Fibroblast of lung (primary cell): ENCODE data around the gene LIF. TPM values are rescaled to one million over a fixed set of nuclear protein-coding genes. Genes with fewer than 3 reads are reported as not detected.

Experiments
- DNase-seq, 2 donors: peaks; one replicate each; pipeline versions ENCODE4 v3.0.0 to v3.0.0-alpha.2; 2010; ENCODE audit warnings: low read depth in 2 of 2
- H2AFZ ChIP-seq: 2 replicates; pipeline ENCODE4 v1.5.1; 2012; ENCODE audit warnings: low read length, control low read depth, inconsistent platforms
- H3K27ac ChIP-seq: 2 replicates; pipeline ENCODE4 v1.5.1; 2011; ENCODE audit warnings: low read length, control low read depth; ENCODE audit not compliant: insufficient read depth
- H3K27me3 ChIP-seq: 2 replicates; pipeline ENCODE4 v1.5.1; 2011; ENCODE audit warnings: mild to moderate bottlenecking, low read length; ENCODE audit not compliant: control insufficient read depth, insufficient read depth
- H3K36me3 ChIP-seq: 2 replicates; pipeline ENCODE4 v1.5.1; 2011; ENCODE audit warnings: low read length; ENCODE audit not compliant: control insufficient read depth, insufficient read depth
- H3K4me1 ChIP-seq: 2 replicates; pipeline ENCODE4 v1.5.1; 2011; ENCODE audit warnings: low read length; ENCODE audit not compliant: control insufficient read depth, insufficient read depth; ENCODE audit errors: extremely low read depth
- H3K4me2 ChIP-seq: 2 replicates; pipeline ENCODE4 v1.5.1; 2011; ENCODE audit warnings: low read length, control low read depth; ENCODE audit not compliant: insufficient read depth; ENCODE audit errors: extremely low read depth
- H3K4me3 ChIP-seq, 4 experiments: fragments of 200-600 bp in 1 of 4; sonication (generic) in 1 of 4; replicated peaks in 1 of 4; 2 replicates each; pipeline ENCODE4 v1.5.1; 2011 to 2016; ENCODE audit warnings: low read length in 4 of 4, low read depth in 3 of 4, mild to moderate bottlenecking in 3 of 4, control low read depth in 2 of 4, inconsistent platforms in 1 of 4, mixed read lengths in 1 of 4; ENCODE audit not compliant: insufficient read depth in 1 of 4; ENCODE audit errors: control extremely low read depth in 1 of 4
- H3K79me2 ChIP-seq: 2 replicates; pipeline ENCODE4 v1.5.1; 2012; ENCODE audit warnings: mild to moderate bottlenecking, low read length, inconsistent platforms; ENCODE audit not compliant: control insufficient read depth, insufficient read depth
- H3K9ac ChIP-seq: 2 replicates; pipeline ENCODE4 v1.5.1; 2011; ENCODE audit warnings: mild to moderate bottlenecking, low read length, control low read depth; ENCODE audit not compliant: insufficient read depth
- H3K9me3 ChIP-seq: 2 replicates; pipeline ENCODE4 v1.5.1; 2012; ENCODE audit warnings: low read depth, low read length; ENCODE audit not compliant: control insufficient read depth, insufficient read depth
- H4K20me1 ChIP-seq: 2 replicates; pipeline ENCODE4 v1.5.1; 2011; ENCODE audit warnings: low read length; ENCODE audit not compliant: control insufficient read depth, insufficient read depth; ENCODE audit errors: extremely low read depth
- EZH2 ChIP-seq: IDR thresholded peaks from 2 replicates; pipeline ENCODE4 v1.5.1; 2012; ENCODE audit warnings: low read length, control low read depth, mild to moderate bottlenecking; ENCODE audit errors: missing control alignments
- polyA plus RNA-seq, 2 donors: library from polyadenylated mRNA; depleted of rRNA in 1 of 2; stranded (reverse) in 1 of 2; unstranded in 1 of 2; fragments of >200 nt; gene quantifications; 2 replicates each; pipeline ENCODE4 v1.2.1, GENCODE V29; 2011 to 2012; ENCODE audit warnings: missing spikeins in 1 of 2
- total RNA-seq: library from RNA; depleted of rRNA; stranded (reverse); fragments of >200 nt; gene quantifications from 2 replicates; pipeline ENCODE4 v1.2.1, GENCODE V29; 2014
- TF ChIP-seq, protein P1 (sequence below), 2 donors: IDR thresholded peaks in 1 of 2; conservative IDR thresholded peaks in 1 of 2; 1 replicate in 1 of 2; 2 replicates in 1 of 2; pipeline ENCODE4 v1.5.1; 2011 to 2012; ENCODE audit warnings: low read length in 2 of 2, control low read depth in 1 of 2, inconsistent platforms in 1 of 2, low read depth in 1 of 2, mild to moderate bottlenecking in 1 of 2

The LIF gene
- total and polyA plus RNA-seq, 2 donors (not counting 1 experiment from before 2014, with no cell fraction given), result 4.5 to 11.2 TPM

DNA sequence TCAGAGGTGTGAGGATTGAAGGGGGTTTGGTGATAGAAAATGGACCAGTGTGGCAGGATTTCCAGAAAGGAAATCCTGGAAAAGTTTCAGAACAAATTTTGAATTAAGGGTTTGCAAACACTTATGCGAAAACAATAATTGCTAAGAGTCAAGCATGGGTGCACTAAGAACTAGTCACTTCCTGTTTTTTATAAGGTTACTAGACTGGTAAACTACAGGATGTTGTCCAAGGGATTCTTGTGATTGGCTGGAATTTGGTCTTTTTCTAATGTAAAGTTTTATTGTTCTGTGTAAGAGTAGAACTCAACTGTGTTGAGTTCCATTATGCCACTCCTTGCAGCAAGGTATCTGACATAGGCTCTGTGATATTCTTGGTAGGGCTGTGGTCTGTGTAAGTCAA lies 54.1 kb downstream of the LIF start:
- Histone ChIP-seq H3K4me2 (no peak overlapping the region), H3K27ac (no peak overlapping the region), H4K20me1 (no peaks in the 10 kb centered on the region), H3K4me3 (no peak overlapping the region), H3K9ac (no peak overlapping the region), H3K4me1 (peaks cover 19% of the 10 kb centered on the region), H2AFZ (no peak overlapping the region), H3K36me3 (no peaks in the 10 kb centered on the region), H3K79me2 (no peaks in the 10 kb centered on the region), H3K27me3 (no peaks in the 10 kb centered on the region), H3K9me3 (no peaks in the 10 kb centered on the region)
- TF ChIP-seq EZH2, result no peak
- TF ChIP-seq, protein P1, sequence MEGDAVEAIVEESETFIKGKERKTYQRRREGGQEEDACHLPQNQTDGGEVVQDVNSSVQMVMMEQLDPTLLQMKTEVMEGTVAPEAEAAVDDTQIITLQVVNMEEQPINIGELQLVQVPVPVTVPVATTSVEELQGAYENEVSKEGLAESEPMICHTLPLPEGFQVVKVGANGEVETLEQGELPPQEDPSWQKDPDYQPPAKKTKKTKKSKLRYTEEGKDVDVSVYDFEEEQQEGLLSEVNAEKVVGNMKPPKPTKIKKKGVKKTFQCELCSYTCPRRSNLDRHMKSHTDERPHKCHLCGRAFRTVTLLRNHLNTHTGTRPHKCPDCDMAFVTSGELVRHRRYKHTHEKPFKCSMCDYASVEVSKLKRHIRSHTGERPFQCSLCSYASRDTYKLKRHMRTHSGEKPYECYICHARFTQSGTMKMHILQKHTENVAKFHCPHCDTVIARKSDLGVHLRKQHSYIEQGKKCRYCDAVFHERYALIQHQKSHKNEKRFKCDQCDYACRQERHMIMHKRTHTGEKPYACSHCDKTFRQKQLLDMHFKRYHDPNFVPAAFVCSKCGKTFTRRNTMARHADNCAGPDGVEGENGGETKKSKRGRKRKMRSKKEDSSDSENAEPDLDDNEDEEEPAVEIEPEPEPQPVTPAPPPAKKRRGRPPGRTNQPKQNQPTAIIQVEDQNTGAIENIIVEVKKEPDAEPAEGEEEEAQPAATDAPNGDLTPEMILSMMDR (conservative IDR thresholded peaks at IDR 0.05 in 1 of 2, IDR thresholded peaks at IDR 0.05 in 1 of 2; ENCODE audit: low read depth in 1 of 2, low read length in 2 of 2), result no peak
- no peak for DNase-seq

- TF ChIP-seq EZH2, result no peak
- TF ChIP-seq, protein P1 (conservative IDR thresholded peaks at IDR 0.05 in 1 of 2, IDR thresholded peaks at IDR 0.05 in 1 of 2; ENCODE audit: low read depth in 1 of 2, low read length in 2 of 2), result no peak
- no peaks in the 10 kb centered on the region for H3K79me2 ChIP-seq
- H3K9ac ChIP-seq, result no peak overlapping the region
- H3K4me1 ChIP-seq, result peaks cover 11% of the 10 kb centered on the region
- no peaks in the 10 kb centered on the region for H3K9me3 ChIP-seq
- H3K27me3 ChIP-seq, result no peaks in the 10 kb centered on the region
- H2AFZ ChIP-seq, result no peak overlapping the region
- H3K4me3 ChIP-seq, result no peak overlapping the region
- H3K27ac ChIP-seq, result no peak overlapping the region
- no peaks in the 10 kb centered on the region for H4K20me1 ChIP-seq
- no peaks in the 10 kb centered on the region for H3K36me3 ChIP-seq
- no peak overlapping the region for H3K4me2 ChIP-seq
- peak in 1 of 2 donors; percentile 69 for DNase-seq
These were observed 55.4 kb downstream of the LIF start for GRCh38 chr22:30191040-30191701.

DNA sequence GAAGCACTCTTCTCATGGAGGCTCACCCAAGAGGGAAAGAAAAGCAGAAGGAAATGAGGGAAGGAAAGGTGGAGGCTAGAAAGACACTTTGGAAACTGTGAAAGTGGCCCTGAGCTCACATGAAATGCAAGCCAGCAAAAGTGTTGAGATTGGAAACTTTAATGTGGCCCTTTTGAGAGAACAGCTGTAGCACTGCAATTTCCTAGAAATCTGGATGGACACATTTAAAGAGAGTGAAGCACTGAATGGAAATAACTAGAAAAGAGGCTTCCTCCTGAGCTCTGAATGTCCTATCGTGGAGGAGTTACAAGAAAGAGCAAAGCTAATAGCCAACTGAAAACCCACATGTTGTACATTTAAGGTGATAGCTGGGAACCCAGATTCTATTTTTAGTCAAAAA lies 56.0 kb downstream of the LIF start:
- H3K27ac ChIP-seq, result no peak overlapping the region
- no peak for TF ChIP-seq EZH2
- TF ChIP-seq, protein P1 (conservative IDR thresholded peaks at IDR 0.05 in 1 of 2, IDR thresholded peaks at IDR 0.05 in 1 of 2; ENCODE audit: low read depth in 1 of 2, low read length in 2 of 2), result no peak
- H3K79me2 ChIP-seq, result no peaks in the 10 kb centered on the region
- H3K27me3 ChIP-seq, result no peaks in the 10 kb centered on the region
- H3K36me3 ChIP-seq, result no peaks in the 10 kb centered on the region
- H3K4me2 ChIP-seq, result no peak overlapping the region
- no peak for DNase-seq
- no peaks in the 10 kb centered on the region for H4K20me1 ChIP-seq
- H3K9me3 ChIP-seq, result no peaks in the 10 kb centered on the region
- no peak overlapping the region for H3K9ac ChIP-seq
- no peak overlapping the region for H2AFZ ChIP-seq
- peaks cover 11% of the 10 kb centered on the region for H3K4me1 ChIP-seq
- no peak overlapping the region for H3K4me3 ChIP-seq

Other genes starting within 250 kb of the LIF start
- gene HORMAD2, start 166.3 kb downstream of the LIF start, total RNA-seq, result not detected in 2 replicates
- gene HORMAD2, start 166.3 kb downstream of the LIF start, polyA plus RNA-seq, result not detected in 2 replicates
- not detected in 2 replicates for gene OSM, start 20.1 kb upstream of the LIF start, total RNA-seq
- not detected in 2 replicates for gene OSM, start 20.1 kb upstream of the LIF start, polyA plus RNA-seq
- 5.0 and 5.6 TPM in 2 replicates for gene CASTOR1, start 42.7 kb upstream of the LIF start, total RNA-seq
- 2.7 and 3.4 TPM in 2 replicates for gene CASTOR1, start 42.7 kb upstream of the LIF start, polyA plus RNA-seq
- gene TBC1D10A, start 80.2 kb upstream of the LIF start, total RNA-seq, result 8.5 and 11.7 TPM in 2 replicates
- 9.2 and 10.8 TPM in 2 replicates for gene TBC1D10A, start 80.2 kb upstream of the LIF start, polyA plus RNA-seq
- 10.8 and 17.0 TPM in 2 replicates for gene SF3A1, start 110.1 kb upstream of the LIF start, total RNA-seq
- gene SF3A1, start 110.1 kb upstream of the LIF start, polyA plus RNA-seq, result 22.9 and 45.9 TPM in 2 replicates
- 1.0 and 1.5 TPM in 2 replicates for gene CCDC157, start 110.2 kb upstream of the LIF start, total RNA-seq
- 0.77 and 1.1 TPM in 2 replicates for gene CCDC157, start 110.2 kb upstream of the LIF start, polyA plus RNA-seq
- 20.3 and 30.2 TPM in 2 replicates for gene RNF215, start 140.7 kb upstream of the LIF start, total RNA-seq
- gene RNF215, start 140.7 kb upstream of the LIF start, polyA plus RNA-seq, result 4.2 and 5.3 TPM in 2 replicates
- gene SEC14L2, start 150.3 kb upstream of the LIF start, total RNA-seq, result 4.9 and 5.8 TPM in 2 replicates
- gene SEC14L2, start 150.3 kb upstream of the LIF start, polyA plus RNA-seq, result 10.2 and 17.3 TPM in 2 replicates
- gene MTFP1, start 179.0 kb upstream of the LIF start, total RNA-seq, result 2.5 and 4.6 TPM in 2 replicates
- 3.8 and 5.8 TPM in 2 replicates for gene MTFP1, start 179.0 kb upstream of the LIF start, polyA plus RNA-seq
- gene SEC14L3, start 225.3 kb upstream of the LIF start, total RNA-seq, result not detected in 2 replicates
- gene SEC14L3, start 225.3 kb upstream of the LIF start, polyA plus RNA-seq, result not detected in 2 replicates